NOMO-1 treated with dmso at 0.1 percent for 144 hours (cell line): ENCODE results near the gene CBX3.
"Not testable (repeated sequence)": the region's sequence is repeated elsewhere in the genome, so short reads cannot be mapped to it uniquely, and the experiment has no call there.

Source experiments
- DNase-seq: peaks from one replicate; lab custom pipeline; 2025; ENCODE audit not compliant: unreplicated experiment; lab: John Stamatoyannopoulos, UW

CBX3 gene

GRCh38 chr7:26201247-26202018 is at the start of gene CBX3:
Gene CBX3 (plus strand): TSS chr7:26201745. CDS start chr7:26202999, 1,254 bp downstream.
- DNase-seq, result peak; percentile 96

- peak; percentile 80 for DNase-seq
Observed at GRCh38 chr7:26151953-26152781, 49.4 kb upstream of the CBX3 start, which contains the start of gene NFE2L3. Gene NFE2L3 (plus strand): TSS chr7:26152198. CDS start chr7:26152499, 301 bp downstream.

DNA sequence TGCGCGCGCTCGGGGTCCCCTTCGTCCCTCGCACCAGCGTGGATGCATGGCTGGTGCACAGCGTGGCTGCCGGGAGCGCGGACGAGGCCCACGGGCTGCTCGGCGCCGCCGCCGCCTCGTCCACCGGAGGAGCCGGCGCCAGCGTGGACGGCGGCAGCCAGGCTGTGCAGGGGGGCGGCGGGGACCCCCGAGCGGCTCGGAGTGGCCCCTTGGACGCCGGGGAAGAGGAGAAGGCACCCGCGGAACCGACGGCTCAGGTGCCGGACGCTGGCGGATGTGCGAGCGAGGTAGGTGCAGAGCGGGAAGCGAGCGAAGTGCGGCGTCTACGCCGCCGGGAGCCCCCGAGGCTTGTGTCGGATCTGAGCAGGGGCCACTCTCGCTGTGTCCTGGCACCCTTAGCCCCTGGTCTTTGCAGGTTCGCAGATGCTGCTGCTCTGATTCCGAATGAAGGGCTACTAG is 48.7 kb upstream of the CBX3 start:
- not testable (repeated sequence) for DNase-seq

GRCh38 chr7:26153241-26153822 is 48.2 kb upstream of the CBX3 start:
- DNase-seq, result no peak

- no peak for DNase-seq
Observed at GRCh38 chr7:26153823-26154783, 47.4 kb upstream of the CBX3 start.

GRCh38 chr7:26155531-26156375 is 45.8 kb upstream of the CBX3 start:
- DNase-seq, result no peak

DNA sequence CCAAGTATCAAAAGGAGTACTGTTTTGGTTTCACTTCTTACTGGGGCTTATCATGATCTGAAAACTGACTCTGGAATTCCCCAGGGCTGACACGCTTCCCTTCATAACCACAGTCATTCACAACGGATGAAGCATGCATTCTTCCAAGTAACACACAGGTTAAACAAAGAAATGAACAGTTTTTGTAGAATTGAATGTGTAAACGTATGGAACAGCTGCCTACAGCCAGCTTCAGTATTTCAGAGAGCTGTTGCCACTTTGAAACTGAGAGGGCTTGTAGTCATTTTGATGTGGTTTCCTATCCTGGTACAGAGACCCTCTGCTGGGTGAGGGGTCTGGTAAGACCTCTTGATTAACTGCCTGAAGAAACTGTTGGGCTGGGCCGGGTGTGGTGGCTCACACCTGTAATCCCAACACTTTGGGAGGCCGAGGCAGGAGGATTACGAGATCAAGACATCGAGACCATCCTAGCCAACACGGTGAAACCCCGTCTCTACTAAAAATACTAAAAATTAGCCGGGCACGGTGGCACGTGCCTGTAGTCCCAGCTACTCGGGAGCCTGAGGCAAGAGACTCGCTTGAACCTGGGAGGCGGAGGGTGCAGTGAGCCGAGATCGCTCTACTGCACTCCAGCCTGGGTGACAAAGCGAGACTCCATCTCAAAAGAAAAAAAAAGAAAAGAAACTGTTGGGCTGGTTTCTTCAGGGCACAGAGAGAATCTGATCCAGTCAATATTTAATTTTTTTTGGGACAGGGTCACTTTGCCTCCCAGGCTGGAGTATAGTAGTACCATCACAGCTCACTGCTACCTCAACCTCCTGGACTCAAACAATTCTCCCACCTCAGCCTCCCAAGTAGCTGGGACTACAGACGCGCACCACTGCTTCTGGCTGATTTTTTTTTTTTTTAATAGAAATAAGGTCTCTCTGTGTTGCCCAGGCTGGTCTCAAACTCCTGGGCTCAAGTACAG is 44.8 kb upstream of the CBX3 start:
- DNase-seq, result no peak

DNA sequence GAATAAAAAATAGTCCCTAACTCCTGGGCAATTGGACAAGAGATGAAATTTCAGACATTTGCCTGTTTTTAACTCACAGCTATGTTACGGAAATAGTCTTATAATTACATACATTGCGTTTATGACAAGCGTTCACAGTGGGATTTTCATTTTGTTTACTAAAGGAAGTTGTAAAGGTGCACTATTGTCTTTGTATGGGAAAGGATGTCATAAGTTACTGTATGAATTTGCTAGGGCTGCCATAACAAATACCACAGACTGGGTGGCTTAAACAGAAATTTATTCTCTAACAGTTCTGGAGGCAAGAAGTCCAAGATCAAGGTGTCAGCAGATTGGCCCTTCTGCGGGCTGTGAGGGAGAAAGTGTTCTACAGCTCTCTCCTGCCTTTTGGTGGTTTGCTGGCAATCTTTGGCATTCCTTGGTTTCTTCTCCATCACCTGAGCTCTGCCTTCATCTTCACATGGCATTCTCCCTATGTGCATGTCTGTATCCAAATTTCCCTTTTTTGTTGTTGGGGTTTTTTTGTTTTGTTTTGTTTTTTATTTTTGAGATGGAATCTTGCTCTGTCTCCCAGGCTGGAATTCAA is 43.9 kb upstream of the CBX3 start:
- no peak for DNase-seq

DNA sequence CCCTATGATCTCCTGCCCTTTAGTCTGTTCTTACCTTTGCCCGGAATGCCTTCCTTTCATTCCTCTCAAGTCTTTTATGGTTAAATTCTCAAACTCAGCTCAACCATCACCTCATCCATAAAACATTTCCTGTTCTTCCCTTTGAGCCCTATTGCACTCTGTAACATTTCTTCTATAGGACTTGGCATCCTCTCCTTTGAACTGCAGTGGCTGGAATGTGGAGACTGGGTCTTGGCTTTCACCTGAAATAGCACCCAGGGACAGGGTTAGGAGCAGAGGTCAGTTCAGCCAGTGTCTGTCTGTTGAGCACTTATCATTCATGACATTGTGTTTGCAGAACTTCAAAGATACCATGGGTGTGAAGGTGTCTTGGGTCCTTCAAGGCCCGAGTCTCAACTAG is 42.3 kb upstream of the CBX3 start:
- no peak for DNase-seq

DNA sequence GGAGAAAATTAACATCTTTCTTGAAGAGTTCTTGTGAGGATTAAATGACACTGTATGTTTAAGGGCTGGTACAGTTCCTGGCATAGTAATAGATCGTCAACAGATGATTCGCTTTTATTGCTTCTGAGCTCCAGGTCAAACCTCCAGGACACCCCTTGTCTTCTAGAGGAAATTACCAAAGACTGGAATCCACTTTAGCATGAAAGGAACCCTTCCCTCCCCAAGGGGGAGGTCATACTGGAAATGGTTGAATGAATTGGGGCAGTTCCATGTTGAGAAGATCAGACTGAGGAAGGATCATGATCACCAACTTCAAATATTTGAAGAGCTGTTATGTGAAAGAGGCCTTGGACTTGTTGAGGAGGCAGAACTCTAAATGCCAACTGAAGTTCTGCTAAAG is 40.6 kb upstream of the CBX3 start:
- DNase-seq, result no peak

- no peak for DNase-seq
Observed at GRCh38 chr7:26162431-26162830, 39.1 kb upstream of the CBX3 start.

DNA sequence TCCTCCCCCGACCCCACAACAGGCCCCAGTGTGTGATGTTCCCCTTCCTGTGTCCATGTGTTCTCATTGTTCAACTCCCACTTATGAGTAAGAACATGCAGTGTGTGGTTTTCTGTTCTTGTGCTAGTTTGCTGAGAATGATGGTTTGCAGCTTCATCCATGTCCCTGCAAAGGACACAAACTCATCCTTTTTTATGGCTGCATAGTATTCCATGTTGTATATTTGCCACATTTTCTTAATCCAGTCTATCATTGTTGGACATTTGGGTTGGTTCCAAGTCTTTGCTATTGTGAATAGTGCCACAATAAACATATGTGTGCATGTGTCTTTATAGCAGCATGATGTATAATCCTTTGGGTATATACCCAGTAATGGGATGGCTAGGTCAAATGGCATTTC is 37.7 kb upstream of the CBX3 start:
- not testable (repeated sequence) for DNase-seq

GRCh38 chr7:26165950-26166683 is 35.4 kb upstream of the CBX3 start:
- no peak for DNase-seq

DNA sequence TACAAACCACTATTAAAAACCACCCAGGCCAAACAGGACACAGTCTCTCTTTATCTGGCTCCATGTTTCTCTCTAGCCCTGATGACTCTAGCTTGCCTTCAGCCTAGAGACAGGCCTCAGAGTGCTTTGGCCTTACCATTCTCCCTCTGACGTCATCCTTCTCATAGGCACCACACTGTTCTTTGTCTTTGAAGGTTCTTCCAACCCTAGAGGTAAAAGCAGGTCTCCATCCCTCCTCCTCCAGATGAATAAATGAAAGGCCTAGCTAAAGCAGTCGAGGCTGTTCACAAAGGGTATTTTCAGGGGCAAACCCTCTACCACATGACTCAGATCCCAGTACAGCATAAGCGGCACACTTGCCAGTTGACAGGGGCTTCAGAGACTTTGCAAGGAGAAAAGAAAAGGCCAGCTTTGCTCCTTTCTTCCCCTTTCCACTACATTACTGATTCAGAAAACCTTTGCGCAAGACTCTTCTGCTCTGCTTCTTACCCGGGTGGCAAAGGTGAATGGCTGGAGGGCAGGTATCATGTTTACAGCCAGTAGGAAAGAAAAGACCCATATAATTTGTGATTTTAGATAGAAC is 34.8 kb upstream of the CBX3 start:
- DNase-seq, result no peak

DNA sequence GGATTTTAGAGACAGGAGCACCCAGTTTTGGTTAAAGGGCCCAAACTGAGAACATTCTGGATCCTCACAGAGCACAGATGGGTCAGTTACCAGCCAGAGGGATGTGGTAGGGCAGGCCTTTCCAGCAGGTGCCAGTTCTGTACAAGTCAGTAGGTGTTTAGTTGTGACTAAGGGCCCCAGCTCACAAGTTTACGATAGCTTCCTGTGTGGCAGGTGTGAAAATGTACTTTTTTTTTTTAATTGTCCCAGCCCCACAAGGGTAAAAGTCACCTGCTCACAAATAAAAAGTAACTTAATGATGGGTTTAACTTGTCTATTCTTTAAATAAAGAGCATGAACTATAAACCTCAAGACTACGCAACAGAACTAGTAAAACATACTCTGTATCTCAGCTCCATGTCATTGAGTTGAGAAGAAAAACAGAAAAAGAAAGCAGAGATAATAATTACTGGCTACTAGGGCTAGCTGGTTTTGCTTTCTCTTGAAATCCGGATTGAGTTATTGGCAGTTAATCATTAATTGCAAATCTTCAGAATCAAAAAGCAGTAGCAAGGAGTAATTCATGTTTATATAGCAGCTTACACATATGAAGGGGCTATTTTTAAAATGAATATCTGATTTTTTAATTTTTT is 34.1 kb upstream of the CBX3 start:
- DNase-seq, result no peak

GRCh38 chr7:26168458-26169023 is 33.0 kb upstream of the CBX3 start:
- no peak for DNase-seq
